Rectal smooth muscle tissue (tissue), 1 donor: ENCODE data around the gene FLAD1.
A peak's percentile ranks its signal among the peaks of the same experiment; 100 is the strongest.

Experiments
- H3K27ac ChIP-seq: one replicate; pipeline ENCODE4 v1.7.0; 2013; ENCODE audit warnings: low read depth, low read length, inconsistent platforms
- H3K27me3 ChIP-seq: one replicate; pipeline ENCODE4 v1.7.0; 2013; ENCODE audit warnings: low read length; ENCODE audit not compliant: control insufficient read depth, insufficient read depth
- H3K36me3 ChIP-seq: one replicate; pipeline ENCODE4 v1.7.0; 2013; ENCODE audit warnings: low read length; ENCODE audit not compliant: control insufficient read depth, insufficient read depth
- H3K4me1 ChIP-seq: one replicate; pipeline ENCODE4 v1.7.0; 2013; ENCODE audit warnings: low read length; ENCODE audit not compliant: control insufficient read depth, insufficient read depth
- H3K4me3 ChIP-seq: one replicate; pipeline ENCODE4 v1.7.0; 2013; ENCODE audit warnings: low read length
- H3K9ac ChIP-seq: one replicate; pipeline ENCODE4 v1.7.0; 2013; ENCODE audit warnings: low read length

Gene FLAD1

DNA sequence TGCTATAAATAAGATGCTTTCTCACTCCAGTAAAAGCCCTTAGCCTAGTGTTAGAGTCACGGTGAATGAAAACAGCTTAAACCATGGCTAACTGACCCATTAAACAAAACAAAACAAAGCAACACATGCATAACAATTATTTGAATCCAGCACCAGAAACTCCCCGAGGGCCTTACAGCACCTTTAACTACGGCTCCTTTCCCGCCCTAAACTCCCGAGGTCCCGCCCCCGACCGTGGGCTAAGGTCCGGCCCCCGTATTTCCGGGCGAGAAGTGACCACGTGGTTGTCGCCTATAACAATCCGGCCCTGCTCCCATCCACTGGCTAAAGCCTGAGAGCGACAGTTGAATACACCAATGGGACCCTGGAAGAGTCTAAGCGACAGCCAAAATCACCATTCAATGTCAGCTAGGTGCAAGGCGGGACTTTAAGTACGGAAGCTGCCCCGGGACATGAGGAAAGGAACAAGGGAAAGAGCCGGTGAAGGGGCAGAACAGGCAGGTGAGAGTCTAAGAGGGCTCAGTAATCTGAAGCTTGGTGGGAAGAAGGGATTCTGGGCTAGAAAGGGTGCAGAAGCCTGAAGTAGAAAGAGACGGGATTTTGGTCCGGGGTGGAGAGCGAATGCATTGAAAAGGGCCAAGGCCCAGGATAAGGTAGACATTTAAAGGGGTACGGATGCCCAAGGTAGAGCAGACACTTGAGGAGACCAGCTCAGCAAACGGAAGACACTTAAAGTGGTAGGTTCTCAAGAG, at the start of gene FLAD1:
FLAD1 (plus strand) TSS at position 448 of the 752 bp plus-strand sequence. CDS start 351 bp downstream, outside the sequence.
- peak within 1 kb of the TSS; percentile 78 for H3K4me3 ChIP-seq
- H3K9ac ChIP-seq = peak within 1 kb of the TSS; percentile 20
- peak within 1 kb of the TSS; percentile 8 for H3K27ac ChIP-seq
- H3K4me1 ChIP-seq = peaks cover 6% of the 10 kb centered on the region
- H3K27me3 ChIP-seq = no peaks in the 10 kb centered on the region
- peaks cover 3% of the 10 kb centered on the region for H3K36me3 ChIP-seq

DNA sequence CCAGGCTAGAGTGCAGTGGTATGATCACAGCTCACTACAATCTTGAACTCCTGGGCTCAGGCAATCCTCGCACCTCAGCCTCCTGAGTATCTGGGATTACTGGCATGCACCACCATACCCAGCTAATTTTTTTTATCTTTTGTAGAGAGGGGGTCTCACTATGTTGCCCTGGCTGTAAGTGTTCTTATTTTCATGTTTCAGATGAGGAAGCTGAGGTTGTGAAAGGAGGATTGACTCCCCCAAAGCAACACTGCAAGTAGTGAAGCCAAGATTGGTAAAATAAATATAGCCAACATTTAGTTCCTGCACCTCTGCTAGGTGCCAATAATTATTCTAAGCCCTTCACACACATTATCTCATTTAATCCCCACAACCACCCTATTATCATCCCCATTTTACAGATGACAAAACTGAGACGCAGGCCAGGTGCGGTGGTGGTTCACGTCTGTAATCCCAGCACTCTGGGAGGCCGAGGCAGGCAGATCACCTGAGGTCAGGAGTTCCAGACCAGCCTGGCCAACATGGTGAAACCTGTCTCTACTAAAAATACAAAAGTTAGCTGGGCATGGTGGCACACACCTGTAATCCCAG, 48.7 kb upstream of the FLAD1 start:
- Histone ChIP-seq H3K27me3 (no peaks in the 10 kb centered on the region), H3K36me3 (no peaks in the 10 kb centered on the region), H3K4me3 (no peak overlapping the region), H3K9ac (no peak overlapping the region), H3K27ac (no peak overlapping the region), H3K4me1 (peaks cover 13% of the 10 kb centered on the region)

DNA sequence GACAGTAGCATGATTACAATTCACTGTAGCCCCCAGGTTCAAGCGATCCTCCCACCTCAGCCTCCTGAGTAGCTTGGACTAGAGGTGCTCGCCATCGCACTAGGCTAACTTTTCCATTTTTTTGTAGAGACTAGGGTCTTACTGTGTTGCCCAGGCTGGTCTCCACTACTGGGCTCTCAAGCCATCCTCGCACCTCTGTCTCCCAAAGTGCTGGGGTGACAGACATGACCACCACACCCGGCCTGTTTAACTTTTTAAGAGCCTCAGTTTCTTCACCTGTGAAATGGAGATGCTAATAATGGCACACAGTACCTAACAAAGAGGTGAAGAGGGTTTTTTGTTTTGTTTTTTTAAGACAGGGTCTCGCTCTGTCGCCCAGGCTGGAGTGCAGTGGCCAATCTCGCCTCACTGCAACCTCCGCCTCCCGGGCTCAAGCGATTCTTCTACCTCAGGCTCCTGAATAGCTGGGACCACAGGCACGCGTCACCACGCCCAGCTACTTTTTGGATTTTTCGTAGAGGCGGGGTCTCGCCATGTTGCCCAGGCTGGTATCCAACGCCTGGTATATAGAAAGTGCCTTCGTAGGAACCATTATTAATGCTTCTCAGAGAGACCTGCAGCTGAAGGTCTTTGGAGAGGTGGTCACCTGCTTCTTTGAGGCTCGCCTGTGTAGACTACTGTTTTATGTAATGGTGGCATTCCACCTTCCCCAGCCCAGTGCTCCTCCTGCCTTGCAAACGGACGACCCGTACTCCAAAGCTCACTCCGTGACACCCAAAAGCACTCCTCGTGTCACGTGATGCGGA, 47.2 kb upstream of the FLAD1 start:
- Histone ChIP-seq H3K9ac (peak overlapping the region; percentile 91), H3K4me1 (peaks cover 13% of the 10 kb centered on the region), H3K4me3 (peak overlapping the region; percentile 87), H3K36me3 (no peaks in the 10 kb centered on the region), H3K27ac (peak overlapping the region; percentile 100), H3K27me3 (no peaks in the 10 kb centered on the region)

GRCh38 chr1:154936555-154937084, 46.5 kb upstream of the FLAD1 start, which contains the start of gene PMVK:
PMVK (minus strand) TSS chr1:154936719; CDS start chr1:154936685, 34 bp downstream.
- Histone ChIP-seq H3K9ac (peak within 1 kb of the TSS; percentile 97), H3K27ac (peak within 1 kb of the TSS; percentile 100), H3K4me1 (peaks cover 13% of the 10 kb centered on the region), H3K27me3 (no peaks in the 10 kb centered on the region), H3K4me3 (peak within 1 kb of the TSS; percentile 87), H3K36me3 (no peaks in the 10 kb centered on the region)

- H3K4me1 ChIP-seq = peaks cover 13% of the 10 kb centered on the region
- peak overlapping the region; percentile 100 for H3K27ac ChIP-seq
- H3K9ac ChIP-seq = peak overlapping the region; percentile 97
- no peaks in the 10 kb centered on the region for H3K36me3 ChIP-seq
- no peaks in the 10 kb centered on the region for H3K27me3 ChIP-seq
- H3K4me3 ChIP-seq = peak overlapping the region; percentile 87
Observed at GRCh38 chr1:154937085-154937987, 45.8 kb upstream of the FLAD1 start.

- peak overlapping the region; percentile 100 for H3K27ac ChIP-seq
- peaks cover 13% of the 10 kb centered on the region for H3K4me1 ChIP-seq
- H3K4me3 ChIP-seq = peak overlapping the region; percentile 87
- no peaks in the 10 kb centered on the region for H3K36me3 ChIP-seq
- no peaks in the 10 kb centered on the region for H3K27me3 ChIP-seq
- H3K9ac ChIP-seq = peak overlapping the region; percentile 97
Observed at GRCh38 chr1:154937988-154938386, 45.2 kb upstream of the FLAD1 start.

DNA sequence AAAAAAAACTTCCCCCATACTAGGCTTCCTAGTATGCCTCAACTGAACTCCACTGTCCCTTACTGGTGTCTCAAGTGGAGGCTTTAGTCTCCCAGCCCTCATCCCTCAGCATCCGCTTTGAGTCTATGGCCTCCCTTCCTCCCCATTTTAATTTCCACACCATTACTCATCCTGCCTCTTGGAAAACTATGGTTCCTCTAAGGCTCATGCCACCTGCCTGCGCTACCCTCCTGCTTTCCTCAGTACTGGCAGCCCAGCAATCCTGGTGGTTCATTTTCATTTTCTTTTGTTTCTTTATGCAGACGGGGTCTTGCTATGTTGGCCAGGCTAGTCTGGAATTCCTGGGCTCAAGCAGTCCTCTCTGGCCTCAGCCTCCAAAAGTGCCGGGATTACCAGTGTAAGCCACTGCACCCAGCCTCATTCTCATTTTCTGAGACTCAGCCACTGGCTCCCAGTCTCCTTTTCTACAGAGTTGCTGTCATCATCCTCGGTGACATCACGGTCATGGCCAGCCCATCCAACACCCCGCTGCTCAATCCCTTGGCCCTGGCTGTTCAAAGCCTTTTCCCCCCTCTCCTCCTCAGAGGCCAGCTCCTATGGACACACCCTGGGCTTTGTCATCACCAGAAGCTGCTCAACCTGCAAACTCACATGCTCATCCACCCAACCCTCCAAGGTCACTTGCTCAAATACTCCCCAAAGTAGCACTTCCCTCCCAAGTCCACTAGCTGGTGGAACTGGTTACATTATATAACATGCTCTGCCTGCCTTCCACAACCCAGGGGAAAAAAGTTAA, 44.3 kb upstream of the FLAD1 start:
- H3K4me3 ChIP-seq = no peak overlapping the region

GRCh38 chr1:154940213-154940560, 43.0 kb upstream of the FLAD1 start:
- H3K4me1 ChIP-seq = peaks cover 13% of the 10 kb centered on the region
- no peaks in the 10 kb centered on the region for H3K27me3 ChIP-seq
- H3K27ac ChIP-seq = peak overlapping the region; percentile 40
- H3K9ac ChIP-seq = no peak overlapping the region
- no peak overlapping the region for H3K4me3 ChIP-seq
- H3K36me3 ChIP-seq = no peaks in the 10 kb centered on the region

More for the DNA sequence above, 44.3 kb upstream of the FLAD1 start:
- peak overlapping the region; percentile 100 for H3K27ac ChIP-seq
- H3K4me1 ChIP-seq = peaks cover 13% of the 10 kb centered on the region
- H3K27me3 ChIP-seq = no peaks in the 10 kb centered on the region
- H3K9ac ChIP-seq = no peak overlapping the region
- no peaks in the 10 kb centered on the region for H3K36me3 ChIP-seq

- Histone ChIP-seq H3K27ac (no peak overlapping the region), H3K4me3 (no peak overlapping the region), H3K4me1 (peaks cover 10% of the 10 kb centered on the region), H3K36me3 (no peaks in the 10 kb centered on the region), H3K27me3 (no peaks in the 10 kb centered on the region), H3K9ac (no peak overlapping the region)
Observed at GRCh38 chr1:154940651-154941194, 42.4 kb upstream of the FLAD1 start.

DNA sequence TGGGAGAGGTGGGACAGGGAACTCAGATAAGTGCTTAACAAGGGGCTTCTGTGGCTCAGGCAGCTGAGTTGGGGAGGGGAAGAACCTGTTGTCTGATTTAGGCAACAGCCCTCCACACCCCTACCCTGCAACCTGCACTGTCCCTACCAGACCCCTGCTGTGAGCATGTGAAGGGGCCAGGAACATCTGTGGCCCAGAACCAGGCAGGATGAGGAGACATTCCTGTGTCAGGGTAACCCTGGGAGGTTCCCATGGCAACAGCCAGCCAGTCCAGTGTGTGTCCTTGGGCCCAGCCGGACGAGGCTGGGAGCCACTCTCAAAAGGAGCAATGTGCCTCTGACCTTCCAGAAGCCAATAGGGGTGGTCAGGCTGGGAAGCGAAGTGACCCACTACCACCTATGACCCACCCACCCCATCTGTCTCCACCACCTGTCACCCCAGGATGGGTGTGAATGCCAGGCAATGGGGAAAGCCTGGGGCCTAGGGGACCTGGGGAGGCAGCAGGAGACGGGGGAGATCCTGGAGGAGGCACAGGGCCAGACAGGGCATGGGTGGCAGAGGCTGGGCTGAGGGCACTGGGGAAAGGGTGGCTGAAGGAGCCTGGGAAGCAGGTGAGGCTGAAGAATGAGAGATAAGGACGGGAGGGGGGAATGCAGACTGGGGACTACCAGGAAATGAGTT, 41.7 kb upstream of the FLAD1 start:
- H3K9ac ChIP-seq = no peak overlapping the region
- H3K4me1 ChIP-seq = peaks cover 10% of the 10 kb centered on the region
- no peak overlapping the region for H3K4me3 ChIP-seq
- H3K27me3 ChIP-seq = no peaks in the 10 kb centered on the region
- no peak overlapping the region for H3K27ac ChIP-seq
- H3K36me3 ChIP-seq = peaks cover 4% of the 10 kb centered on the region
